K562 (cell line): Measurements from ENCODE around the gene C1QTNF2. TPM values are rescaled to one million over a fixed set of nuclear protein-coding genes. Genes with fewer than 3 reads are reported as not detected.

Source experiments
- ADNP ChIP-seq: fragments of 200-800 bp; sonication (Bioruptor generic); IDR thresholded peaks from 2 replicates; pipeline ENCODE4 v1.6.1; 2016; ENCODE audit warnings: missing genetic modification characterization, missing compliant biosample characterization
- ASH1L ChIP-seq: fragments of 450-650 bp; IDR thresholded peaks from 2 replicates; pipeline ENCODE4 v1.6.1; 2018; ENCODE audit warnings: borderline replicate concordance, mild to moderate bottlenecking, low read depth; ENCODE audit not compliant: partially characterized antibody
- ATF3 ChIP-seq, 2 experiments: fragments of 450-650 bp in 1 of 2; sonication (generic) in 1 of 2; formaldehyde crosslinking in 1 of 2; IDR thresholded peaks in 1 of 2; conservative IDR thresholded peaks in 1 of 2; 2 replicates each; pipeline versions ENCODE4 v1.6.1 to v1.8.1; 2016 to 2023; ENCODE audit warnings: mild to moderate bottlenecking in 2 of 2, moderate library complexity in 2 of 2, inconsistent platforms in 1 of 2, missing genetic modification reagents in 1 of 2
- EHMT2 ChIP-seq: fragments of 450-650 bp; IDR thresholded peaks from 2 replicates; pipeline ENCODE4 v1.6.1; 2018; ENCODE audit warnings: antibody characterized with exemption
- EP300 ChIP-seq: IDR thresholded peaks from 2 replicates; pipeline ENCODE4 v1.6.1; 2012; ENCODE audit warnings: low read length, improper control_type of control experiment
- ETV6 ChIP-seq, 3 experiments: fragments of 150-350 bp in 1 of 3; sonication (generic) in 1 of 3; formaldehyde crosslinking in 1 of 3; IDR thresholded peaks; 2 replicates each; pipeline versions ENCODE4 v1.6.1 to v1.8.0; 2014 to 2022; ENCODE audit warnings: borderline replicate concordance in 2 of 3, low read depth in 2 of 3, antibody characterized with exemption in 1 of 3, low read length in 1 of 3, mild to moderate bottlenecking in 1 of 3, missing genetic modification reagents in 1 of 3
- GATAD2B ChIP-seq: fragments of 450-650 bp; IDR thresholded peaks from 2 replicates; pipeline ENCODE4 v1.6.1; 2017; ENCODE audit warnings: mild to moderate bottlenecking, borderline replicate concordance
- NCOR1 ChIP-seq: fragments of 450-650 bp; IDR thresholded peaks from 2 replicates; pipeline ENCODE4 v1.6.1; 2016; ENCODE audit warnings: mild to moderate bottlenecking, moderate library complexity
- PBX2 ChIP-seq, 2 experiments: IDR thresholded peaks in 1 of 2; conservative IDR thresholded peaks in 1 of 2; 2 replicates each; pipeline ENCODE4 v1.6.1; 2016; ENCODE audit warnings: low read depth in 2 of 2, mild to moderate bottlenecking in 1 of 2, missing compliant biosample characterization in 1 of 2, missing genetic modification characterization in 1 of 2, moderate library complexity in 1 of 2
- PTTG1 ChIP-seq: fragments of 450-650 bp; IDR thresholded peaks from 2 replicates; pipeline ENCODE4 v1.6.1; 2016; ENCODE audit warnings: low read depth, mild to moderate bottlenecking, missing genetic modification characterization, missing compliant biosample characterization
- RBFOX2 ChIP-seq: fragments of 200-400 bp; formaldehyde crosslinking; IDR thresholded peaks from 2 replicates; pipeline ENCODE4 v1.6.1; 2017; ENCODE audit warnings: low read depth, mild to moderate bottlenecking, low read length, moderate library complexity
- SRSF7 ChIP-seq: fragments of 200-400 bp; formaldehyde crosslinking; optimal IDR thresholded peaks from 2 replicates; pipeline ENCODE3; 2017; ENCODE audit warnings: mild to moderate bottlenecking, low read depth, low read length
- TRIM28 ChIP-seq: fragments of 450-650 bp; IDR thresholded peaks from 2 replicates; pipeline ENCODE4 v1.6.1; 2017
- ZNF146 ChIP-seq: IDR thresholded peaks from one replicate; pipeline ENCODE4 v1.6.1; 2018; ENCODE audit warnings: missing compliant biosample characterization; ENCODE audit not compliant: unreplicated experiment
- ZNF324 ChIP-seq: fragments of 250-450 bp; sonication (Bioruptor Pico); IDR thresholded peaks from 2 replicates; pipeline ENCODE4 v1.4.0; 2020; ENCODE audit warnings: mild to moderate bottlenecking
- ZNF384 ChIP-seq: IDR thresholded peaks from 2 replicates; pipeline ENCODE4 v1.6.1; 2012; ENCODE audit warnings: low read depth, low read length, improper control_type of control experiment
- ZNF707 ChIP-seq: fragments of 250-450 bp; sonication (Bioruptor Pico); conservative IDR thresholded peaks from 2 replicates; pipeline ENCODE4 v1.8.0; 2022; ENCODE audit warnings: inconsistent platforms, mild to moderate bottlenecking, moderate library complexity
- ZSCAN32 ChIP-seq: fragments of 450-650 bp; formaldehyde crosslinking; IDR thresholded peaks from 2 replicates; pipeline ENCODE4 v1.4.0; 2020; ENCODE audit warnings: mild to moderate bottlenecking, moderate library complexity
- polyA plus RNA-seq, 8 experiments: library from polyadenylated mRNA; depleted of rRNA in 4 of 8; stranded (reverse) in 5 of 8; unstranded in 3 of 8; fragments of >200 nt; fragmentation: Nextera tagmentation in 2 of 8; fragmentation: Illumina TruSeq in 1 of 8; extraction: Ambion mirVana in 2 of 8; extraction: Trizol in 1 of 8; gene quantifications; 2 replicates each; pipeline versions ENCODE4 v1.2.1 to v1.2.3, GENCODE V29; 2011 to 2014; ENCODE audit warnings: inconsistent platforms in 1 of 8, missing spikeins in 1 of 8
- total RNA-seq, 7 experiments: library from RNA; depleted of rRNA in 6 of 7; stranded (reverse); fragments of >200 nt in 6 of 7; fragmentation: Illumina TruSeq in 2 of 7; extraction: Trizol in 2 of 7; gene quantifications; 2 replicates each; pipeline versions ENCODE4 v1.2.1 to v1.2.3, GENCODE V29; 2011 to 2021; ENCODE audit warnings: low replicate concordance in 1 of 7
- TF ChIP-seq, protein P1 (sequence below): fragments of 250-450 bp; sonication (Bioruptor Pico); IDR thresholded peaks from 2 replicates; pipeline ENCODE4 v1.4.0; 2020

The C1QTNF2 gene
- total and polyA plus RNA-seq, 9 of the 15 experiments (the other 6 are each of a cell fraction or from before 2014, with no cell fraction given), result not detected

GRCh38 chr5:160298189-160298588 is 72.2 kb downstream of the C1QTNF2 start (continued):
- TF ChIP-seq, protein P1, sequence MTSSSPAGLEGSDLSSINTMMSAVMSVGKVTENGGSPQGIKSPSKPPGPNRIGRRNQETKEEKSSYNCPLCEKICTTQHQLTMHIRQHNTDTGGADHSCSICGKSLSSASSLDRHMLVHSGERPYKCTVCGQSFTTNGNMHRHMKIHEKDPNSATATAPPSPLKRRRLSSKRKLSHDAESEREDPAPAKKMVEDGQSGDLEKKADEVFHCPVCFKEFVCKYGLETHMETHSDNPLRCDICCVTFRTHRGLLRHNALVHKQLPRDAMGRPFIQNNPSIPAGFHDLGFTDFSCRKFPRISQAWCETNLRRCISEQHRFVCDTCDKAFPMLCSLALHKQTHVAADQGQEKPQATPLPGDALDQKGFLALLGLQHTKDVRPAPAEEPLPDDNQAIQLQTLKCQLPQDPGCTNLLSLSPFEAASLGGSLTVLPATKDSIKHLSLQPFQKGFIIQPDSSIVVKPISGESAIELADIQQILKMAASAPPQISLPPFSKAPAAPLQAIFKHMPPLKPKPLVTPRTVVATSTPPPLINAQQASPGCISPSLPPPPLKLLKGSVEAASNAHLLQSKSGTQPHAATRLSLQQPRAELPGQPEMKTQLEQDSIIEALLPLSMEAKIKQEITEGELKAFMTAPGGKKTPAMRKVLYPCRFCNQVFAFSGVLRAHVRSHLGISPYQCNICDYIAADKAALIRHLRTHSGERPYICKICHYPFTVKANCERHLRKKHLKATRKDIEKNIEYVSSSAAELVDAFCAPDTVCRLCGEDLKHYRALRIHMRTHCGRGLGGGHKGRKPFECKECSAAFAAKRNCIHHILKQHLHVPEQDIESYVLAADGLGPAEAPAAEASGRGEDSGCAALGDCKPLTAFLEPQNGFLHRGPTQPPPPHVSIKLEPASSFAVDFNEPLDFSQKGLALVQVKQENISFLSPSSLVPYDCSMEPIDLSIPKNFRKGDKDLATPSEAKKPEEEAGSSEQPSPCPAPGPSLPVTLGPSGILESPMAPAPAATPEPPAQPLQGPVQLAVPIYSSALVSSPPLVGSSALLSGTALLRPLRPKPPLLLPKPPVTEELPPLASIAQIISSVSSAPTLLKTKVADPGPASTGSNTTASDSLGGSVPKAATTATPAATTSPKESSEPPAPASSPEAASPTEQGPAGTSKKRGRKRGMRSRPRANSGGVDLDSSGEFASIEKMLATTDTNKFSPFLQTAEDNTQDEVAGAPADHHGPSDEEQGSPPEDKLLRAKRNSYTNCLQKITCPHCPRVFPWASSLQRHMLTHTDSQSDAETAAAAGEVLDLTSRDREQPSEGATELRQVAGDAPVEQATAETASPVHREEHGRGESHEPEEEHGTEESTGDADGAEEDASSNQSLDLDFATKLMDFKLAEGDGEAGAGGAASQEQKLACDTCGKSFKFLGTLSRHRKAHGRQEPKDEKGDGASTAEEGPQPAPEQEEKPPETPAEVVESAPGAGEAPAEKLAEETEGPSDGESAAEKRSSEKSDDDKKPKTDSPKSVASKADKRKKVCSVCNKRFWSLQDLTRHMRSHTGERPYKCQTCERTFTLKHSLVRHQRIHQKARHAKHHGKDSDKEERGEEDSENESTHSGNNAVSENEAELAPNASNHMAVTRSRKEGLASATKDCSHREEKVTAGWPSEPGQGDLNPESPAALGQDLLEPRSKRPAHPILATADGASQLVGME, result no peak
- TF ChIP-seq EHMT2, result no peak
- no peak for TF ChIP-seq ETV6 (IDR thresholded peaks at IDR 0.05; ENCODE audit: borderline replicate concordance in 1 of 2, low read depth in 2 of 2, low read length in 1 of 2)
- no peak for TF ChIP-seq ETV6 (CRISPR knock-in tag; IDR thresholded peaks at IDR 0.05; ENCODE audit: borderline replicate concordance)
- TF ChIP-seq ZNF707 (CRISPR knock-in tag), result no peak
- no peak for TF ChIP-seq ADNP (tag)
- TF ChIP-seq ZSCAN32, result no peak
- TF ChIP-seq GATAD2B, result no peak
- TF ChIP-seq NCOR1, result no peak
- no peak for TF ChIP-seq EP300
- TF ChIP-seq SRSF7, result no peak
- TF ChIP-seq TRIM28, result no peak
- TF ChIP-seq ZNF384, result peak; percentile 69
- no peak for TF ChIP-seq PTTG1 (tag)
- no peak for TF ChIP-seq ZNF146 (CRISPR knock-in tag)
- TF ChIP-seq ATF3 (IDR thresholded peaks at IDR 0.05), result peak; percentile 30; the same call in 1 of the 2 replicates
- no peak for TF ChIP-seq ATF3 (CRISPR knock-in tag; conservative IDR thresholded peaks at IDR 0.05)
- no peak for TF ChIP-seq PBX2 (CRISPR knock-in tag; IDR thresholded peaks at IDR 0.05; ENCODE audit: low read depth)
- 0 out of 2 replicates have a peak, but pooled peaks have one; percentile 30 for TF ChIP-seq PBX2 (tag; conservative IDR thresholded peaks at IDR 0.05; ENCODE audit: low read depth)
- TF ChIP-seq ASH1L, result no peak
- TF ChIP-seq ZNF324 (CRISPR knock-in tag), result no peak
- no peak for TF ChIP-seq RBFOX2
